Fibroblast of the aortic adventitia (primary cell): ENCODE data around the gene PTCH1. TPM values are rescaled to one million over a fixed set of nuclear protein-coding genes. Genes with fewer than 3 reads are reported as not detected.

ENCODE experiments used
- DNase-seq: peaks from one replicate; pipeline ENCODE4 v3.0.0-alpha.2; 2010; ENCODE audit warnings: low read depth
- H3K4me3 ChIP-seq: 2 replicates; pipeline ENCODE4 v1.5.1; 2011; ENCODE audit warnings: low read depth, mild to moderate bottlenecking, control low read depth, low read length, moderate library complexity
- total RNA-seq: library from RNA; depleted of rRNA; stranded (reverse); fragments of >200 nt; gene quantifications from 2 replicates; pipeline ENCODE4 v1.2.3, GENCODE V29; 2012; ENCODE audit warnings: low replicate concordance
- TF ChIP-seq, protein P1 (sequence below): IDR thresholded peaks from 2 replicates; pipeline ENCODE4 v1.5.1; 2011; ENCODE audit warnings: mild to moderate bottlenecking, low read length, control low read depth, inconsistent platforms; ENCODE audit not compliant: insufficient read depth

PTCH1 gene
- total RNA-seq, 1 donor, result 9.4 TPM

DNA sequence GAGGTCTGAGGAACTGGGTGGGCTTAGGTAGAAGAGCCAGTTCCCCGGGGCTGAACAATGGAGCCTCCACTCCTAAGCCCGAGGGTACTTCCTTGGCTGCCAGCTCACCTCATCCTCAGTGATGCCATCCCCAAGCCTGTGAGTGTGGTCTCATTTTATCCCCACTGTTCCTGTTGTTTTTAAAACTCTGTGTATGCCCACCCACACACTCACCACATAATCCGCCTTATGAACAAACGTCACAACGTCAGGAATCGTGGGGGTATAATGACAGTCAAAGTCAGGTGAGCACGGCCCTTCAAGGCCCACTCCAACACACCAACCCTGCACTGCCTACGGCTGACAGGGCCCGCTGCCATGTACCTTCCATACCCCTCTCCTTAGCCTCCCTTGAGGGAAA, 61.1 kb downstream of the PTCH1 start:
- TF ChIP-seq, protein P1, sequence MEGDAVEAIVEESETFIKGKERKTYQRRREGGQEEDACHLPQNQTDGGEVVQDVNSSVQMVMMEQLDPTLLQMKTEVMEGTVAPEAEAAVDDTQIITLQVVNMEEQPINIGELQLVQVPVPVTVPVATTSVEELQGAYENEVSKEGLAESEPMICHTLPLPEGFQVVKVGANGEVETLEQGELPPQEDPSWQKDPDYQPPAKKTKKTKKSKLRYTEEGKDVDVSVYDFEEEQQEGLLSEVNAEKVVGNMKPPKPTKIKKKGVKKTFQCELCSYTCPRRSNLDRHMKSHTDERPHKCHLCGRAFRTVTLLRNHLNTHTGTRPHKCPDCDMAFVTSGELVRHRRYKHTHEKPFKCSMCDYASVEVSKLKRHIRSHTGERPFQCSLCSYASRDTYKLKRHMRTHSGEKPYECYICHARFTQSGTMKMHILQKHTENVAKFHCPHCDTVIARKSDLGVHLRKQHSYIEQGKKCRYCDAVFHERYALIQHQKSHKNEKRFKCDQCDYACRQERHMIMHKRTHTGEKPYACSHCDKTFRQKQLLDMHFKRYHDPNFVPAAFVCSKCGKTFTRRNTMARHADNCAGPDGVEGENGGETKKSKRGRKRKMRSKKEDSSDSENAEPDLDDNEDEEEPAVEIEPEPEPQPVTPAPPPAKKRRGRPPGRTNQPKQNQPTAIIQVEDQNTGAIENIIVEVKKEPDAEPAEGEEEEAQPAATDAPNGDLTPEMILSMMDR, result no peak
- no peak overlapping the region for H3K4me3 ChIP-seq
- DNase-seq, result no peak

DNA sequence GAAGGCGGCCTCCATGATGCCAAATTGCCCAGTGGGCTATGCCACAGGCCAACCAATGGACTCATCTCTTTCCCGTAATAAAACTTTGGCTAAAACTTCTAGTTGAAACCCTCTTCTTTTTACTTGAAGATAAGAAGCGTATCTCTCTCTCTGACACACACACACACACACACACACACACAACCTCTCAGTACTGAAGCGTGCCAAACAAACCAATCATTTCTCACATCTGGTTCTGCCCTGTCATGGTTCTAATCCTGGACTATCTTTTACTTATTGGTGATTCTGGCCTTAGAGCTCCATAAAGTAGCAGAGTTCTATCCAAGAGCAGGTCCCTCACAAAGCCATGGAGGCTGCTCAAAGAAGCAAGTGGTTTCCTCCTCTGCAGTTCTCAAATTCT, 64.6 kb downstream of the PTCH1 start:
- DNase-seq, result no peak
- H3K4me3 ChIP-seq, result no peak overlapping the region
- TF ChIP-seq, protein P1, result no peak

GRCh38 chr9:95451065-95451426, 65.7 kb downstream of the PTCH1 start:
- no peak overlapping the region for H3K4me3 ChIP-seq
- TF ChIP-seq, protein P1, result no peak
- DNase-seq, result no peak

GRCh38 chr9:95450171-95451064, 66.4 kb downstream of the PTCH1 start:
- TF ChIP-seq, protein P1, result no peak
- H3K4me3 ChIP-seq, result no peak overlapping the region
- DNase-seq, result no peak

DNA sequence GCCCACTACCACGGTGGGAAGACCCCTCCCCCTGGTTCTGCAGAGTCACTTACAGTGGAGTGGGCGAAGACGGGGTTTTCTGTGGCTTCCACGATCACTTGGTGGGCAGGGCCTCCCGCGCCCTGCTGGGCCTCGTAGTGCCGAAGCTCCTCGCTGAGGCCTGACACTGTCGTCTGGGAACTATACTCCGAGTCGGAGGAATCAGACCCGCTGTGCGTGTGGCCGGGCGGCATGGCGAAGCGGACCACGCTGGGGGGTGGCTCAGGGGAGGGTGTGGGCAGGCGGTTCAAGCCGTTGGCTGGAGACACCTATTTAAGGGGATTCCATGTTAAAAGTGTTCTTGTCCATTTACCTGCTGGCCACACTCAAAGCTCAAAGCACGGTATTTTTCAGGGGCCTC, 67.8 kb downstream of the PTCH1 start:
- no peak overlapping the region for H3K4me3 ChIP-seq
- DNase-seq, result no peak
- TF ChIP-seq, protein P1, result no peak

DNA sequence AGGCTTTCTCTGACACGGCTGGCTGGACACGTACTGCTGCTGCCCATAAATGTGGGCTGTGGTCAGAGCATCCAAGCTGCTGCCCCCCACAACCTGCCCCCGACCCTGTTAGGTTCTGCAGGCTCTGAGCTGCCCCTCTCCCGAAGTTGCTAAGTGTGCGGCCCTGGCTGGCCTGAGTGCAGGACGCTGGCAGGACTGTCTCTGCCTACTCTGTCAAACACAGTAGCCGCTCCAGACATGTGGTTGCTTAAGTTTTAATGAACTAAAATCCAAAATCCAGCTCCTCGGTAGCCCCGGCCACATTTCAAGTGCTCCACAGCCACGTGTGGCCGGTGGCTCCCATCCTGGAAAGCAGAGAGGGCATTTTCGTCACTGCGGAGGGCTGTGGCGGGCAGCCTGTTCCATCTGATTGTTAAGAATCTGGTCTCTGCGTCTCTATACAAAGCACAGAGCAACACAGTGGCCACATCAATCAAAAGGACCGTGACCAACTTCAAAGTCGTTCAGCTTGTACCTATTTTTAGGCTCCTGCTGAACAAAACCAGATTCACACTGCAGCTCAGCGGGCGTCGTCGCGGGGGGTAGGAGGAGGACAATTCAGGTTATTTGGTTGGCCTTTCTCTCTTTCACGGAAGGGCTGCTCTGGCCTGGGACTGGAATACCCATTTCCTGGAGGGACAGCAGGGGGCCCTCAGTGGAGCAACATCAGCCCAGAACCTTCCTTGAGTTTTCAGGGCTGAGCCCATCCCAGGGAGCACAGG, 68.9 kb downstream of the PTCH1 start:
- no peak for DNase-seq
- H3K4me3 ChIP-seq, result no peak overlapping the region
- TF ChIP-seq, protein P1, result no peak
